Measurements from ENCODE around the gene TBX15. TPM values are rescaled to one million over a fixed set of nuclear protein-coding genes. Genes with fewer than 3 reads are reported as not detected.
A peak's percentile ranks its signal among the peaks of the same experiment; 100 is the strongest.

TBX15 gene
- total RNA-seq, 1 donor, result 0.63 TPM

- no peak for TF ChIP-seq CTCF (IDR thresholded peaks at IDR 0.05; ENCODE audit: insufficient read depth, low read length)
- H3K4me3 ChIP-seq (ENCODE audit: low read depth, low read length), result no peak overlapping the region
- no peak for DNase-seq (ENCODE audit: low read depth)
Measured at GRCh38 chr1:118940957-118941356, 47.2 kb downstream of the TBX15 start.

GRCh38 chr1:118937413-118938072 is 50.6 kb downstream of the TBX15 start:
- no peak for TF ChIP-seq CTCF (IDR thresholded peaks at IDR 0.05; ENCODE audit: insufficient read depth, low read length)
- H3K4me3 ChIP-seq (ENCODE audit: low read depth, low read length), result no peak overlapping the region
- no peak for DNase-seq (ENCODE audit: low read depth)

GRCh38 chr1:118934706-118935105 is 53.4 kb downstream of the TBX15 start:
- DNase-seq (ENCODE audit: low read depth), result peak; percentile 17
- no peak for TF ChIP-seq CTCF (IDR thresholded peaks at IDR 0.05; ENCODE audit: insufficient read depth, low read length)
- H3K4me3 ChIP-seq (ENCODE audit: low read depth, low read length), result no peak overlapping the region

GRCh38 chr1:118933051-118933781 is 54.9 kb downstream of the TBX15 start:
- no peak for DNase-seq (ENCODE audit: low read depth)
- no peak overlapping the region for H3K4me3 ChIP-seq (ENCODE audit: low read depth, low read length)
- no peak for TF ChIP-seq CTCF (IDR thresholded peaks at IDR 0.05; ENCODE audit: insufficient read depth, low read length)

GRCh38 chr1:118931876-118932275 is 56.3 kb downstream of the TBX15 start:
- DNase-seq (ENCODE audit: low read depth), result no peak
- TF ChIP-seq CTCF (IDR thresholded peaks at IDR 0.05; ENCODE audit: insufficient read depth, low read length), result no peak
- no peak overlapping the region for H3K4me3 ChIP-seq (ENCODE audit: low read depth, low read length)

GRCh38 chr1:118928739-118929554 is 59.2 kb downstream of the TBX15 start:
- DNase-seq (ENCODE audit: low read depth), result peak; percentile 65
- no peak overlapping the region for H3K4me3 ChIP-seq (ENCODE audit: low read depth, low read length)

More at GRCh38 chr1:118928739-118929554, 59.2 kb downstream of the TBX15 start:
- TF ChIP-seq CTCF (IDR thresholded peaks at IDR 0.05; ENCODE audit: insufficient read depth, low read length), result no peak

Data from fibroblast of the aortic adventitia (primary cell).